Thyroid gland (tissue), 4 donors: Measurements from ENCODE around the gene RPL27A.

Experiments
- CTCF ChIP-seq, 6 experiments: fragments of 200-600 bp in 3 of 6; fragments of 450-650 bp in 3 of 6; sonication (generic) in 3 of 6; IDR thresholded peaks; one replicate each; pipeline ENCODE4 v1.5.1; 2016 to 2019; ENCODE audit warnings: antibody characterized with exemption in 6 of 6, mild to moderate bottlenecking in 2 of 6, inconsistent platforms in 1 of 6, moderate library complexity in 1 of 6
- POLR2A ChIP-seq, 2 donors: fragments of 450-650 bp; IDR thresholded peaks; one replicate each; pipeline ENCODE4 v1.6.1; 2017; ENCODE audit warnings: antibody characterized with exemption in 2 of 2, mild to moderate bottlenecking in 2 of 2, moderate library complexity in 1 of 2

- TF ChIP-seq CTCF (IDR thresholded peaks at IDR 0.05) (no peak), POLR2A (IDR thresholded peaks at IDR 0.05) (no peak)
Measured at GRCh38 chr11:8681837-8682302, 722 bp upstream of the RPL27A start.
